Panc1 (cell line): Measurements from ENCODE around the gene ADGRD1. TPM values are rescaled to one million over a fixed set of nuclear protein-coding genes. Genes with fewer than 3 reads are reported as not detected.

ENCODE experiments used
- ATAC-seq: fragments of 200-7000 bp; cut with Tn5 transposase; 2 replicates; pipeline ENCODE4 v1.9.1; 2020; ENCODE audit warnings: mild to moderate bottlenecking, moderate library complexity
- BruUV-seq: library from RNA; stranded (reverse); fragments of 400-500 nt; replicated peaks from 2 replicates; lab custom pipeline; 2021; lab: Mats Ljungman, UMichigan
- CTCF ChIA-PET: fragments of 300-600 bp; sonication (Branson Sonifier 250); formaldehyde crosslinking; loops from one replicate; lab custom pipeline; 2022; ENCODE audit warnings: antibody characterized with exemption; lab: Charles Lee
- POLR2A ChIA-PET: fragments of 300-600 bp; sonication (Branson Sonifier 250); formaldehyde crosslinking; loops from one replicate; lab custom pipeline; 2022; ENCODE audit warnings: antibody characterized with exemption; lab: Charles Lee
- DNase-seq: peaks from one replicate; pipeline ENCODE4 v3.0.0-alpha.2; 2010; ENCODE audit warnings: low read depth, low spot score
- H3K27ac ChIP-seq: 2 replicates; pipeline ENCODE4 v1.5.1; 2011; ENCODE audit warnings: mild to moderate bottlenecking, low read length, inconsistent platforms
- H3K27me3 ChIP-seq: fragments of 200-500 bp; sonication (Bioruptor generic); 2 replicates; pipeline ENCODE4 v1.6.0; 2014; ENCODE audit warnings: low read length, inconsistent platforms; ENCODE audit not compliant: control insufficient read depth, insufficient read depth
- H3K36me3 ChIP-seq: fragments of 200-500 bp; sonication (Bioruptor generic); 2 replicates; pipeline ENCODE4 v1.5.1; 2014; ENCODE audit warnings: inconsistent platforms, mild to moderate bottlenecking, low read length, moderate library complexity; ENCODE audit not compliant: control insufficient read depth, insufficient read depth
- H3K4me1 ChIP-seq: 2 replicates; pipeline ENCODE4 v1.5.1; 2011; ENCODE audit warnings: inconsistent platforms, mild to moderate bottlenecking, low read length, moderate library complexity; ENCODE audit not compliant: control insufficient read depth, insufficient read depth
- H3K4me3 ChIP-seq, 2 experiments: 2 replicates each; pipeline ENCODE4 v1.5.1; 2011 to 2012; ENCODE audit warnings: low read depth in 2 of 2, low read length in 2 of 2, mild to moderate bottlenecking in 2 of 2, inconsistent platforms in 1 of 2, moderate library complexity in 1 of 2
- H3K9me3 ChIP-seq: fragments of 200-500 bp; sonication (Bioruptor generic); 2 replicates; pipeline ENCODE4 v1.5.1; 2014; ENCODE audit warnings: low read depth, mild to moderate bottlenecking, inconsistent platforms, low read length, moderate library complexity; ENCODE audit not compliant: control insufficient read depth, insufficient read depth
- POLR2AphosphoS5 ChIP-seq: IDR thresholded peaks from 2 replicates; pipeline ENCODE4 v1.6.1; 2012; ENCODE audit warnings: mild to moderate bottlenecking, low read depth, low read length, moderate library complexity
- REST ChIP-seq, 2 experiments: IDR thresholded peaks; 2 replicates each; pipeline ENCODE4 v1.6.1; 2011 to 2012; ENCODE audit warnings: low read depth in 2 of 2, control low read depth in 1 of 2, low read length in 1 of 2, mild to moderate bottlenecking in 1 of 2, moderate library complexity in 1 of 2; ENCODE audit not compliant: insufficient read depth in 1 of 2
- SIN3A ChIP-seq: IDR thresholded peaks from 2 replicates; pipeline ENCODE4 v1.6.1; 2012; ENCODE audit warnings: low read depth, mild to moderate bottlenecking, low read length, moderate library complexity, borderline replicate concordance; ENCODE audit not compliant: insufficient read depth
- TCF7L2 ChIP-seq: IDR thresholded peaks from 2 replicates; pipeline ENCODE4 v1.6.1; 2011; ENCODE audit warnings: mild to moderate bottlenecking, low read depth, low read length, inconsistent platforms
- in situ Hi-C: cut with HindIII; loops from 2 replicates; pipeline ENCODE4 v1.10.0; 2016; ENCODE audit warnings: low sequenced_read_pairs, low pct_unique_long_range_greater_than_20kb
- intact Hi-C: fragments of 100-400 bp; cut with micrococcal nuclease; formaldehyde crosslinking; loops from one replicate; pipeline ENCODE4 v1.10.0; 2022; ENCODE audit not compliant: unreplicated experiment
- total RNA-seq: library from RNA; stranded (reverse); gene quantifications from one replicate; pipeline ENCODE4 v1.2.1, GENCODE V29; 2021; ENCODE audit not compliant: unreplicated experiment
- TF ChIP-seq, protein P1 (sequence below): fragments of 450-650 bp; IDR thresholded peaks from 2 replicates; pipeline ENCODE4 v1.5.1; 2017; ENCODE audit warnings: mild to moderate bottlenecking

ADGRD1 gene
- total RNA-seq, 1 experiment from 2014 or later = 0.21 TPM

DNA sequence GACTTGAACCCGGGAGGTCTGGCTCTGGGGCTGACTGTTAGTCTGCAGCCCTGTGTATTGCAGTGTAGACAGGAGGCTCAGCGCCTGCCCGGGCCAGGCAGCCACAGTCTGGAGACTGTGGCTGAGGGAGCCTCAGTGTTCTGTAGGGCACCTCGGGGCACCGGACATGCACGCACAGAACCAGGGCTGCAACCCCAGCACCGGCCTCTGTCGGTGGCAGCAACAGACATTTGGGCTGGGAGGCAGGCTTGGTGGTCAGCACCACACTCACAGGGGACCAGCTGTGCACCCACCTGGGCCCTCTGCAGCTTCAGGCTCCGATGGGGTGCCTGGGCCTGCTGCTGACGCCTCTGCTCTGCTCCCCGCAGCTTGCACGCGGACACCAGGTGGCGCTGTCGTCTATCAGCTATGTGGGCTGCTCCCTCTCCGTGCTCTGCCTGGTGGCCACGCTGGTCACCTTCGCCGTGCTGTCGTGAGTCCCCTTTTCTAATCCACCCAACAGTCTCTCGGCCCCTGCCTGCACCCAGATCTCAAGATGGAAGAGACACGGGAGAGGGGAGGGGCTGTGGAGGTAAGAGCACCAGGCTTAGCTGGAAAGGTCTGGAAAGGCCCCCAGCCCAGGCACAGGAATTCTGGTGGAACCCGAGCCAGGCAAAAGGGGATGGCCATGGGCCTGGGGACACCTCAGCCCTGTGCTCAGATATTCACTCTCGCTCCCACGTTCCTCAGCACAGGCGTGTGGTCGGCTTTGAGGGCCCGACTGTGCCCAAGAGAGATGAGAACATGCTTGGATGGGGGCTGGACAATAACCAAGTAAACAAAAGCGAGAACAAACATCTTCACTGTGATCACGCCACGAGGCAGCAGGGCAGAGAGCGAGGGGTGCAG is 151.0 kb downstream of the ADGRD1 start:
- Histone ChIP-seq H3K4me3 (no peak overlapping the region), H3K9me3 (no peaks in the 10 kb centered on the region), H3K27me3 (peaks cover 3% of the 10 kb centered on the region; the same call in 1 of the 2 replicates), H3K27ac (no peak overlapping the region), H3K4me1 (no peaks in the 10 kb centered on the region), H3K36me3 (no peaks in the 10 kb centered on the region)
- ChIA-PET POLR2A (no interaction called here), CTCF (interaction anchor here (1.0 to 1.9 kb wide), 2 partner anchors 28 to 350 kb away, joined by 5 to 9 read pairs; no protein-coding TSS in a partner anchor)
- TF ChIP-seq REST (IDR thresholded peaks at IDR 0.05; ENCODE audit: insufficient read depth in 1 of 2, low read depth in 2 of 2, low read length in 1 of 2) = no peak
- TF ChIP-seq, protein P1, sequence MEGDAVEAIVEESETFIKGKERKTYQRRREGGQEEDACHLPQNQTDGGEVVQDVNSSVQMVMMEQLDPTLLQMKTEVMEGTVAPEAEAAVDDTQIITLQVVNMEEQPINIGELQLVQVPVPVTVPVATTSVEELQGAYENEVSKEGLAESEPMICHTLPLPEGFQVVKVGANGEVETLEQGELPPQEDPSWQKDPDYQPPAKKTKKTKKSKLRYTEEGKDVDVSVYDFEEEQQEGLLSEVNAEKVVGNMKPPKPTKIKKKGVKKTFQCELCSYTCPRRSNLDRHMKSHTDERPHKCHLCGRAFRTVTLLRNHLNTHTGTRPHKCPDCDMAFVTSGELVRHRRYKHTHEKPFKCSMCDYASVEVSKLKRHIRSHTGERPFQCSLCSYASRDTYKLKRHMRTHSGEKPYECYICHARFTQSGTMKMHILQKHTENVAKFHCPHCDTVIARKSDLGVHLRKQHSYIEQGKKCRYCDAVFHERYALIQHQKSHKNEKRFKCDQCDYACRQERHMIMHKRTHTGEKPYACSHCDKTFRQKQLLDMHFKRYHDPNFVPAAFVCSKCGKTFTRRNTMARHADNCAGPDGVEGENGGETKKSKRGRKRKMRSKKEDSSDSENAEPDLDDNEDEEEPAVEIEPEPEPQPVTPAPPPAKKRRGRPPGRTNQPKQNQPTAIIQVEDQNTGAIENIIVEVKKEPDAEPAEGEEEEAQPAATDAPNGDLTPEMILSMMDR = peak; percentile 96
- no TSS peak for BruUV-seq
- intact Hi-C loops = loop anchor here (5.0 kb wide), 1 partner anchor 348 kb away; no protein-coding TSS in a partner anchor
- DNase-seq (peak; percentile 33), ATAC-seq (peak; percentile 99)
- in situ Hi-C loops = no loop called here

GRCh38 chr12:131105351-131105735 is 151.6 kb downstream of the ADGRD1 start:
- H3K27ac ChIP-seq = no peak overlapping the region
- no peak overlapping the region for H3K4me3 ChIP-seq
- ChIA-PET CTCF (interaction anchor here (0.9 kb wide), 1 partner anchor 27 kb away, joined by 5 read pairs; no protein-coding TSS in a partner anchor), POLR2A (no interaction called here)
- intact Hi-C loops (no loop called here), in situ Hi-C loops (no loop called here)
- no peaks in the 10 kb centered on the region for H3K4me1 ChIP-seq
- ATAC-seq = no peak
- no peaks in the 10 kb centered on the region for H3K36me3 ChIP-seq
- no peaks in the 10 kb centered on the region for H3K9me3 ChIP-seq
- no TSS peak for BruUV-seq
- TF ChIP-seq REST (IDR thresholded peaks at IDR 0.05; ENCODE audit: insufficient read depth in 1 of 2, low read depth in 2 of 2, low read length in 1 of 2) = no peak
- no peak for TF ChIP-seq SIN3A
- no peak for TF ChIP-seq POLR2AphosphoS5
- TF ChIP-seq TCF7L2 = no peak
- TF ChIP-seq, protein P1 = no peak
- no peak for DNase-seq
- H3K27me3 ChIP-seq = peaks cover 6% of the 10 kb centered on the region
